H1 (cell line): Measurements from ENCODE around the gene LCE1B. TPM values are rescaled to one million over a fixed set of nuclear protein-coding genes. Genes with fewer than 3 reads are reported as not detected.

Experiments used
- CTCF ChIA-PET: fragments of 300-600 bp; sonication (Branson Sonifier 250); formaldehyde crosslinking; loops from one replicate; lab custom pipeline; 2021; ENCODE audit not compliant: partially characterized antibody; lab: Charles Lee
- POLR2A ChIA-PET: fragments of 300-600 bp; sonication (Branson Sonifier 250); formaldehyde crosslinking; loops from one replicate; lab custom pipeline; 2021; ENCODE audit warnings: inconsistent platforms; ENCODE audit not compliant: partially characterized antibody; lab: Charles Lee
- DNase-seq, 2 experiments: peaks; one replicate each; pipeline versions ENCODE4 v3.0.0 to v3.0.0-alpha.2; 2010 to 2022; ENCODE audit warnings: low spot score in 2 of 2, low read depth in 1 of 2, mixed read lengths in 1 of 2
- FAIRE-seq: peaks from 2 replicates; lab custom pipeline; 2011; peaks lifted over from hg19 to GRCh38; lab: Jason Lieb, UNC
- H2AFZ ChIP-seq: 2 replicates; pipeline ENCODE4 v1.8.1; 2012; ENCODE audit warnings: low read length, inconsistent platforms
- H2AK5ac ChIP-seq: 2 replicates; pipeline ENCODE4 v1.6.1; 2013; ENCODE audit warnings: low read depth, low read length
- H2BK120ac ChIP-seq: replicated peaks from 2 replicates; pipeline ENCODE3; 2013; ENCODE audit warnings: low read depth, low read length, inconsistent platforms
- H2BK12ac ChIP-seq: 2 replicates; pipeline ENCODE4 v1.6.1; 2013; ENCODE audit warnings: low read depth, low read length
- H2BK15ac ChIP-seq: 2 replicates; pipeline ENCODE4 v1.6.1; 2013; ENCODE audit warnings: low read length
- H2BK20ac ChIP-seq: 2 replicates; pipeline ENCODE4 v1.6.1; 2013; ENCODE audit warnings: low read length
- H2BK5ac ChIP-seq: 2 replicates; pipeline ENCODE4 v1.6.1; 2013; ENCODE audit warnings: low read depth, low read length
- H3K14ac ChIP-seq: 2 replicates; pipeline ENCODE4 v1.6.1; 2013; ENCODE audit warnings: inconsistent platforms; ENCODE audit not compliant: insufficient read length
- H3K18ac ChIP-seq: 2 replicates; pipeline ENCODE4 v1.6.1; 2013; ENCODE audit warnings: low read length; ENCODE audit errors: extremely low read depth
- H3K23ac ChIP-seq: 2 replicates; pipeline ENCODE4 v1.6.1; 2013; ENCODE audit warnings: inconsistent platforms; ENCODE audit not compliant: insufficient read length
- H3K23me2 ChIP-seq: 2 replicates; pipeline ENCODE4 v1.6.1; 2013; ENCODE audit warnings: low read depth, low read length
- H3K27ac ChIP-seq: 2 replicates; pipeline ENCODE4 v1.6.1; 2011; ENCODE audit warnings: low read depth, low read length, inconsistent platforms
- H3K27me3 ChIP-seq, 4 experiments: replicated peaks in 1 of 4; 1 replicate in 1 of 4; 2 replicates in 3 of 4; pipeline versions ENCODE4 v1.6.1 to v1.8.1; 2011 to 2013; ENCODE audit warnings: low read length in 3 of 4, mild to moderate bottlenecking in 3 of 4, inconsistent platforms in 2 of 4, mixed read lengths in 2 of 4, moderate library complexity in 1 of 4; ENCODE audit not compliant: control insufficient read depth in 3 of 4, insufficient read depth in 3 of 4; ENCODE audit errors: extremely low read depth in 1 of 4
- H3K36me3 ChIP-seq, 4 experiments: 2 replicates each; pipeline versions ENCODE4 v1.6.1 to v1.8.1; 2011 to 2013; ENCODE audit warnings: mild to moderate bottlenecking in 4 of 4, low read length in 3 of 4, moderate library complexity in 2 of 4, control low read depth in 1 of 4, inconsistent platforms in 1 of 4; ENCODE audit not compliant: insufficient read depth in 4 of 4, control insufficient read depth in 2 of 4
- H3K4ac ChIP-seq: replicated peaks from 2 replicates; pipeline ENCODE3; 2013; ENCODE audit warnings: low read length, low read depth, mixed read lengths, inconsistent platforms; ENCODE audit not compliant: insufficient read length
- H3K4me1 ChIP-seq, 4 experiments: replicated peaks in 1 of 4; 1 replicate in 1 of 4; 2 replicates in 3 of 4; pipeline versions ENCODE4 v1.6.1 to v1.8.1; 2011 to 2013; ENCODE audit warnings: low read length in 3 of 4, inconsistent platforms in 2 of 4, mixed read lengths in 1 of 4; ENCODE audit not compliant: insufficient read depth in 4 of 4, control insufficient read depth in 3 of 4
- H3K4me2 ChIP-seq, 2 experiments: 2 replicates each; pipeline versions ENCODE4 v1.6.1 to v1.8.1; 2011 to 2013; ENCODE audit warnings: low read depth in 2 of 2, low read length in 2 of 2, control low read depth in 1 of 2, inconsistent platforms in 1 of 2, mild to moderate bottlenecking in 1 of 2; ENCODE audit not compliant: insufficient read depth in 1 of 2
- H3K4me3 ChIP-seq, 4 experiments: fragments of 200-600, 300-600 bp in 1 of 4; sonication (generic), shearing (Covaris generic), sonication (Bioruptor Twin) in 1 of 4; 2 replicates each; pipeline versions ENCODE4 v1.5.1 to v1.8.1; 2011 to 2016; ENCODE audit warnings: low read length in 4 of 4, low read depth in 3 of 4, control low read depth in 2 of 4, inconsistent platforms in 2 of 4, mild to moderate bottlenecking in 2 of 4, mixed read lengths in 1 of 4, moderate library complexity in 1 of 4; ENCODE audit not compliant: insufficient read depth in 2 of 4; ENCODE audit errors: extremely low read depth in 1 of 4
- H3K56ac ChIP-seq: replicated peaks from 2 replicates; pipeline ENCODE3; 2013; ENCODE audit warnings: low read depth, mild to moderate bottlenecking, mixed read lengths, low read length, inconsistent platforms; ENCODE audit not compliant: insufficient read length
- H3K79me1 ChIP-seq: 2 replicates; pipeline ENCODE4 v1.6.1; 2013; ENCODE audit warnings: low read depth, low read length, control low read depth
- H3K79me2 ChIP-seq, 2 experiments: 2 replicates each; pipeline versions ENCODE4 v1.6.1 to v1.8.1; 2012 to 2013; ENCODE audit warnings: low read length in 2 of 2, mild to moderate bottlenecking in 2 of 2, inconsistent platforms in 1 of 2; ENCODE audit not compliant: insufficient read depth in 2 of 2, control insufficient read depth in 1 of 2
- H3K9ac ChIP-seq, 4 experiments: replicated peaks in 1 of 4; 1 replicate in 1 of 4; 2 replicates in 3 of 4; pipeline versions ENCODE4 v1.6.1 to v1.8.1; 2011 to 2013; ENCODE audit warnings: low read depth in 3 of 4, low read length in 3 of 4, control low read depth in 2 of 4, mild to moderate bottlenecking in 2 of 4, moderate library complexity in 2 of 4, inconsistent platforms in 1 of 4; ENCODE audit errors: extremely low read depth in 1 of 4
- H3K9me3 ChIP-seq, 2 experiments: 2 replicates each; pipeline versions ENCODE4 v1.6.1 to v1.8.1; 2012 to 2013; ENCODE audit warnings: mild to moderate bottlenecking in 2 of 2, moderate library complexity in 2 of 2, control low read depth in 1 of 2, inconsistent platforms in 1 of 2, low read depth in 1 of 2, low read length in 1 of 2, mixed read lengths in 1 of 2; ENCODE audit not compliant: insufficient read depth in 2 of 2
- H4K20me1 ChIP-seq, 2 experiments: replicated peaks in 1 of 2; 2 replicates each; pipeline versions ENCODE3 to v1.8.1; 2011 to 2013; ENCODE audit warnings: inconsistent platforms in 2 of 2, low read length in 2 of 2, mild to moderate bottlenecking in 1 of 2; ENCODE audit not compliant: insufficient read depth in 2 of 2, control insufficient read depth in 1 of 2
- H4K5ac ChIP-seq: 2 replicates; pipeline ENCODE4 v1.6.1; 2013; ENCODE audit warnings: low read length, low read depth, mixed read lengths, inconsistent platforms; ENCODE audit not compliant: insufficient read length
- H4K8ac ChIP-seq: 2 replicates; pipeline ENCODE4 v1.8.0; 2013; ENCODE audit warnings: mild to moderate bottlenecking, moderate library complexity, low read length, inconsistent platforms; ENCODE audit not compliant: insufficient read depth; ENCODE audit errors: extremely low read depth
- H4K91ac ChIP-seq: replicated peaks from 2 replicates; pipeline ENCODE3; 2013; ENCODE audit warnings: low read length, mixed read lengths, inconsistent platforms; ENCODE audit not compliant: insufficient read length
- JUN ChIP-seq: IDR thresholded peaks from 2 replicates; pipeline ENCODE4 v1.6.1; 2011; ENCODE audit warnings: low read depth, mild to moderate bottlenecking, improper control_type of control experiment, low read length
- KDM1A ChIP-seq: fragments of 200-600, 300-600 bp; sonication (generic); IDR thresholded peaks from 2 replicates; pipeline ENCODE4 v1.7.1; 2016; ENCODE audit warnings: mild to moderate bottlenecking, low read length, borderline replicate concordance
- RNF2 ChIP-seq: fragments of 200-900, 300-1000 bp; sonication (generic); IDR thresholded peaks from 2 replicates; pipeline ENCODE4 v1.7.1; 2016; ENCODE audit warnings: borderline replicate concordance, low read depth, mild to moderate bottlenecking, antibody characterized with exemption, low read length; ENCODE audit not compliant: poor library complexity, severe bottlenecking; ENCODE audit errors: missing control alignments
- SAP30 ChIP-seq: fragments of 300-600 bp; sonication (generic); IDR thresholded peaks from 2 replicates; pipeline ENCODE4 v1.7.1; 2012; ENCODE audit warnings: low read length, moderate library complexity, mild to moderate bottlenecking, inconsistent platforms; ENCODE audit not compliant: insufficient read depth, insufficient replicate concordance
- WGBS, 2 experiments: shearing (Covaris generic) in 1 of 2; methylation state at CpG; one replicate each; pipeline versions ENCODE4 v1.1.6 to v1.1.7; 2013 to 2015; ENCODE audit warnings: low lambda C conversion rate in 2 of 2, mixed read lengths in 2 of 2, inconsistent platforms in 1 of 2, low coverage in 1 of 2, missing lambda C conversion rate in 1 of 2; ENCODE audit not compliant: insufficient replicate concordance in 2 of 2, insufficient coverage in 1 of 2, insufficient read length in 1 of 2; ENCODE audit errors: extremely low coverage in 1 of 2, missing lambda C conversion rate in 1 of 2; 5-methylcytosine and 5-hydroxymethylcytosine counted together
- polyA plus RNA-seq, 7 experiments: library from polyadenylated mRNA; depleted of rRNA in 3 of 7; stranded (reverse) in 5 of 7; unstranded in 2 of 7; fragments of >200 nt in 5 of 7; fragments of 200-250 nt in 2 of 7; gene quantifications; 1 replicate in 5 of 7; 2 replicates in 1 of 7; 4 replicates in 1 of 7; pipeline versions ENCODE4 v1.2.1 to v1.2.3, GENCODE V29; 2011 to 2013; ENCODE audit warnings: missing spikeins in 2 of 7, mixed read lengths in 2 of 7
- total RNA-seq: library from RNA; stranded (reverse); fragmentation: NEBNext Ultra II Directional; extraction: Animal tissue kit (Norgen Biotek cat#: 25700); gene quantifications from 2 replicates; pipeline ENCODE4 v1.2.1, GENCODE V29; 2021
- TF ChIP-seq, protein P1 (sequence below): IDR thresholded peaks from 2 replicates; pipeline ENCODE4 v1.6.1; 2011; ENCODE audit warnings: low read depth, mild to moderate bottlenecking, low read length; ENCODE audit not compliant: insufficient read depth
- TF ChIP-seq, protein P2 (sequence below): IDR thresholded peaks from 2 replicates; pipeline ENCODE4 v1.6.1; 2012; ENCODE audit warnings: low read length, inconsistent platforms

LCE1B gene
- total and polyA plus RNA-seq, 2 of the 8 experiments (the other 6 are each of a cell fraction or from before 2014, with no cell fraction given) = not detected

DNA sequence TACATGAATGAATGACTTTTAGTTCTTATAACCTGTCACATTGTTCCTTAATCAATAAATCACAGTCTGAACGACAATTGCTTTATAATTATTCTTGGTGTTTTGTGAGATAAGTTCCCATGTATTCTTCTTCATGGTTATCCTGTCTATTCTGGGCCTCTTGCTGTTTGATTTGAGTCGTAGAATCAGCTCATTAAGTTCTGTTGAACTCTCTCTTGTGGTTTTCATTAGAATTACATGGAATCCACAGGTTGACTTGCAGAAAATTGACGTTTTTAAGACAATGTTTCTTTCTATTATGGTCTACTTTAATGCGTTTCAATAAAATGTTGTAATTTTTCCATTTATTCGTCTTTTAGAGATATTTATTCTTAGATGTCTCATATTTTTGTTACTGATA is 11.5 kb downstream of the LCE1B start:
- CTCF ChIA-PET = no interaction called here
- no peaks in the 10 kb centered on the region for H3K4me1 ChIP-seq
- no peak overlapping the region for H3K9ac ChIP-seq
- no peak overlapping the region for H2AFZ ChIP-seq
- peaks cover 47 to 64% of the 10 kb centered on the region in 2 experiments for H3K9me3 ChIP-seq
- H3K4ac ChIP-seq = no peak overlapping the region
- H3K27ac ChIP-seq = no peak overlapping the region
- H3K36me3 ChIP-seq = no peaks in the 10 kb centered on the region
- H4K5ac ChIP-seq = no peak overlapping the region
- H3K79me1 ChIP-seq = no peaks in the 10 kb centered on the region
- WGBS, 2 experiments = 33% methylated on average over 5 of the region's 5 CpGs; no CpG with 5 or more reads in 1 of the 2 experiments
- no peak overlapping the region for H3K18ac ChIP-seq
- DNase-seq (no peak), FAIRE-seq (no peak)
- H2AK5ac ChIP-seq = no peak overlapping the region
- no peak overlapping the region for H2BK120ac ChIP-seq
- H3K56ac ChIP-seq = no peak overlapping the region
- H3K4me2 ChIP-seq = no peak overlapping the region
- H2BK12ac ChIP-seq = no peak overlapping the region
- H3K79me2 ChIP-seq = no peaks in the 10 kb centered on the region
- H3K23ac ChIP-seq = no peak overlapping the region
- TF ChIP-seq KDM1A = no peak
- no peak for TF ChIP-seq RNF2
- TF ChIP-seq JUN = no peak
- no peak for TF ChIP-seq SAP30
- TF ChIP-seq, protein P1, sequence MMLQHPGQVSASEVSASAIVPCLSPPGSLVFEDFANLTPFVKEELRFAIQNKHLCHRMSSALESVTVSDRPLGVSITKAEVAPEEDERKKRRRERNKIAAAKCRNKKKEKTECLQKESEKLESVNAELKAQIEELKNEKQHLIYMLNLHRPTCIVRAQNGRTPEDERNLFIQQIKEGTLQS = no peak
- TF ChIP-seq, protein P2, sequence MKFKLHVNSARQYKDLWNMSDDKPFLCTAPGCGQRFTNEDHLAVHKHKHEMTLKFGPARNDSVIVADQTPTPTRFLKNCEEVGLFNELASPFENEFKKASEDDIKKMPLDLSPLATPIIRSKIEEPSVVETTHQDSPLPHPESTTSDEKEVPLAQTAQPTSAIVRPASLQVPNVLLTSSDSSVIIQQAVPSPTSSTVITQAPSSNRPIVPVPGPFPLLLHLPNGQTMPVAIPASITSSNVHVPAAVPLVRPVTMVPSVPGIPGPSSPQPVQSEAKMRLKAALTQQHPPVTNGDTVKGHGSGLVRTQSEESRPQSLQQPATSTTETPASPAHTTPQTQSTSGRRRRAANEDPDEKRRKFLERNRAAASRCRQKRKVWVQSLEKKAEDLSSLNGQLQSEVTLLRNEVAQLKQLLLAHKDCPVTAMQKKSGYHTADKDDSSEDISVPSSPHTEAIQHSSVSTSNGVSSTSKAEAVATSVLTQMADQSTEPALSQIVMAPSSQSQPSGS = no peak
- no peak overlapping the region for H3K14ac ChIP-seq
- H2BK15ac ChIP-seq = no peak overlapping the region
- POLR2A ChIA-PET = no interaction called here
- no peak overlapping the region for H4K91ac ChIP-seq
- no peak overlapping the region for H4K8ac ChIP-seq
- H2BK20ac ChIP-seq = no peak overlapping the region
- no peak overlapping the region for H2BK5ac ChIP-seq
- H4K20me1 ChIP-seq = no peaks in the 10 kb centered on the region
- H3K27me3 ChIP-seq = no peaks in the 10 kb centered on the region
- H3K4me3 ChIP-seq = no peak overlapping the region
- no peaks in the 10 kb centered on the region for H3K23me2 ChIP-seq
